Measurements from ENCODE around the gene MRPL20. TPM values are rescaled to one million over a fixed set of nuclear protein-coding genes. Genes with fewer than 3 reads are reported as not detected.

MRPL20 gene
- total RNA-seq, 2 donors from 2014 or later = 69.7 to 75.0 TPM

DNA sequence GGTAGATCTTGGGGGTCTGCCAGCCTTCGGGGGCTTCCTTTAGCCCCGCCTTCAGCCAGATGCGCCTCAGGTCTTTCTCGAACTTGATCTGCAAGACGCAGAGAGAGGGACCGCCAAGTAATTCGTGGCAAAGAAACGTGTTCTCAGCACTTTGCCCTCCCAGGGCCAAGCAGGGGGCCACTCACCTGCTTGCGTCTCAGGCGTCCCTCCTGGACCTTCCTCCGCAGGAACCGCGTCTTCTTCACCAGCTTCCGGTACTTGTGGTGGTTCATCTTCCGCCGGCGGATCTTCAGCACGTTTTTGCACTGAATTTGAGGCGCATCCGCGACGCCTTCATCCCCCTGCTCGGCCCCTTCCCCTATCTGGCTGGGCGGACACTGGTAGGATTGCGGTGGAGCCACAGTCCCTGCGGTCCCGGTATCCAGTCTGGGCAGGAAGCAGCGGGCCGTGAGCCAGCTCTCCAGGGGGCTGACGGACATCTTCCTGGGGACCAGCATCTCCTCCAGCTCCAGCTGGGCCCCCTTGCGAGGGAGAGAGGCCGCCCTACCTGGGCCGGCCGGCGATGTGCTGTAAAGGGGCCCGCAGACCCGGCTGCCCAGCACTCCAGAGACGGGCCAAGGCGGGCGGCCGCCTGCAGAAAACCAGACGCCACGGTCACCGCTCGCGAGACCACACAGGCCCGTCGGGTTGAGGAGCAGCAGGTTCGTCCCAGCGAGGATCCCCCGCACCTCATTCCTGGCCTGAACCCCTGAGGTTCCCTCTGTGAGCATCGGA lies 33.1 kb downstream of the MRPL20 start:
- intact Hi-C loops (cut with DNase I) = loop anchor here in 1 of 2 donors (10.0 kb wide), 1 partner anchor 131 kb away; no protein-coding TSS in a partner anchor

DNA sequence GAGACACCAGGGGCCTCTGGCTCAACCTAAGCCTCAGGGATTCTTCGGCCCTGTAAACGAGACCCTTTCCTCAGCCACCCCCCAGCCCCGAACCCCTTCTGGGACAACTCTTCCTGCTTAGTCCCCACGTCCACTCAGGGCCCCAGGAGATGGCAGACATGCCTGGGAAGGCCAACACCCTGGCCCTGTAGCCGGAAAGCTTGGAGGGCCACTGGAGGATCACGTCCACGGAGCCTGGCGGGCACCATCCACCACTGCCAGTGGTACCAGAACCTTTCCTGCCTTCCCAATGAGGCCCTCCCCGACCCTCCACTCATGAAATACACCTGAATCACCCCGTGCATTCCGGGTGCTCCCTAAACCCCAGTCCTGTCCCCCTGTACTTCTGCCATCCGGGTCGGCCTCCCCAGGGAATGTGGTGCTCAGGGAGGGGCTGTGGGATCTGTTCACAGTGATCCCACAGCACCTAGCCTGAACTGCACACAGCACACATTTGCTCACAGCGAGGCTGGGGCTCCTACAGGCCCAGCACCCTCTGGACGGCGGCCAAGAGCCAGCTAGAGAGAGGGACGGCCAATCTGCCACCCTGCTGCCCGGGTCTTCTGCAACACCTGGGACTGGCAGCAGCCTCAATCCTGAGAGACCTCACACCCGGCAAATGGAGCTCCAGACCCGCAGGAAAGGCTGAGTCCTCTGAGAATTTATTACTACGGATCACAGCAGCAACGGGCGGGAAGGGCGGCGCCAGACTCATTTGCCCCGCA lies 33.9 kb downstream of the MRPL20 start:
- peak; percentile 79 for DNase-seq (ENCODE audit: low spot score)
- intact Hi-C loops (cut with DNase I) = loop anchor here in 1 of 2 donors (10.0 kb wide), 1 partner anchor 132 kb away; no protein-coding TSS in a partner anchor

More for the DNA sequence above, 33.1 kb downstream of the MRPL20 start:
- DNase-seq (ENCODE audit: low spot score) = peak; percentile 80

DNA sequence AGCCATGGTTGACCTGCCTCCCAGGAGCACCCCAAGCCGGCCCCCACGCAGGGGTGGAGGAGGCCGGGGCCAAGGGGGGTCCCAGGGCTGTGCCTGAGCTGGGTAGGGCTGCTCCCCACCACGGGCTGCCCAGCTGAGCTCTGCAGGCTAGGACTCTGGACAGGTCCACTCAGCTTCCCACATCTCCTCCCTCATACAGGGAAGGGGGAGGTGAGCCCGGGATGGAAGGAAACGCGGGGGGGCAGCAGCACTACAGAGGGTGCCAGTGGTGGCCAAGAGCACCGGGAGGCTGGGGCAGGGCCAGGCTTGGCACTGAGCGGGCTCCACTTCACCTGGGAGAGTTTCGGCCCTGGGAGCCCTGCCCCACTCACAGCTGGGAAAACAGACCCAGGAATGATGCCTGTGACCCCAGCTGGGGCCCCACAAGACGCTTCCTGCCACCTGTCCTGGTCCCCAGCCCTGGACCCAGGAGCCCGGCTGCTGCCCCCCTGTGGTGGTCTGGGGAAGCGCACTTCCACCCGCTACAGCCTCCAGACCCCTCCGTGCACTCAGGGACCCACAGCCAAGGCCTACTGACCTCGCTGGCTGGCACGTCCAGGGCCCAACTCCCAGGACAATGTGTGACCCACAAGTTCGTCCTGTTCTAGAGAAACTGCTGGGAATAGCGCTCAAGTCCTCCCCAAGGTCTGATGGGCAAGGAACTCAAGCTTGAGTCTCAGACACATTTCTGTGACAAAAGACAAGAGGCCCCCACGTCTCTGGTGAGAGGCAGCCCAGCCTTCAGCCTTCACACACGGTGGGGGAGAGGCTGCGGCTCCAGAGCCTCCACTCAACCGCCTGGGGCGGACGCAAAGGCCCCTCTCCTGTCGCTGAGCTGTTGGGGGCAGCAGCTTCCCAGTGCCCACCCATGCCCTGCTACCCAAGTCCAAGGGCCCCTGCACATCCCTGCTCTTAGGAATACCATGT lies 35.1 kb downstream of the MRPL20 start:
- peak; percentile 88 for DNase-seq (ENCODE audit: low spot score)
- intact Hi-C loops (cut with DNase I) = loop anchor here in 1 of 2 donors (10.0 kb wide), 1 partner anchor 133 kb away; no protein-coding TSS in a partner anchor

DNA sequence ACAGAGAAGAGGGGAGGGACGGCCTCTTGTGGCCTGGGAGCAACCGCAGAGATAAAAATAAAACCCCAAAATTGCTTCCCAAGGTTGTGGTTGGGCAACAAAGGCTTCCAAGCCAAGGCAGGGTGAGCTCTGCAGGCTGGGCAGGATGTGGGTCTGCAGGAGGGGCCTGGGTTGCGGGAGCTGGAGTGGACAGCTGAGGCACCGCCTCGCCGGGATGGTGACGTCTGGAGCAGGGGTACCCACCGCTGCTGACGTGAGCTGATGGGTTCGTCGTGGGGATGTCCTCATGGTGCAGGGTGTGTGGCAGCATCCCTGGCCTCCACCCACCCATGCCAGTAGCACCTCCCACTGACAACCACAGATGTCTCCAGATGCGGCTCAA lies 35.7 kb downstream of the MRPL20 start:
- DNase-seq (ENCODE audit: low spot score) = no peak
- intact Hi-C loops (cut with DNase I) = loop anchor here in 1 of 2 donors (10.0 kb wide), 1 partner anchor 133 kb away; no protein-coding TSS in a partner anchor

DNA sequence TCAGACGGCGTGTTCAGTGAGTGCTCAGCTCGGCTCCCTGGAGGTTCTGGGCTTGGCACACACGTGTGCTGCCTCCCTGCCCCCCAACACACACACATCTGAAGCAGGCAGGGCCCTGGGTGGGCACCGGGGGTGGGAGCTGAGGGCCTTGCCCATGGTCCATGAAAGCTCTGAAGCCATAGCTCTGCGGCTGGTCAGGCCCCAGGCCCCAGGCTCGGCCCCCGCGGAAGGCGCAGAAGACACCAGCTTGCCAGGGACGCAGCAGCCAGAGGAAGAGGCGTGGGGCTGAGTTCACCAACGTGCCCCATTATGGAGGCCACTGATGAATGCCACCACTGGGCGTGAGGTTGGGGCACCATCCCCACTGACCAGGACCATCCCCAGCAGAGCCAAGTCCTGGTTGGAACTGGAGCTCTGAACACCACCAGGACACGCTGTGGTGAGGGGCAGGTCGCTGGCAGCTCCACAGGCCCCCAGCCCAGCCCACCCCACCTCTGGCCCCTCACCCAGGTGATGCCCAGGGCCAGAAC lies 36.3 kb downstream of the MRPL20 start:
- intact Hi-C loops (cut with DNase I) = loop anchor here in 1 of 2 donors (10.0 kb wide), 1 partner anchor 134 kb away; no protein-coding TSS in a partner anchor
- DNase-seq (ENCODE audit: low spot score) = peak; percentile 83

DNA sequence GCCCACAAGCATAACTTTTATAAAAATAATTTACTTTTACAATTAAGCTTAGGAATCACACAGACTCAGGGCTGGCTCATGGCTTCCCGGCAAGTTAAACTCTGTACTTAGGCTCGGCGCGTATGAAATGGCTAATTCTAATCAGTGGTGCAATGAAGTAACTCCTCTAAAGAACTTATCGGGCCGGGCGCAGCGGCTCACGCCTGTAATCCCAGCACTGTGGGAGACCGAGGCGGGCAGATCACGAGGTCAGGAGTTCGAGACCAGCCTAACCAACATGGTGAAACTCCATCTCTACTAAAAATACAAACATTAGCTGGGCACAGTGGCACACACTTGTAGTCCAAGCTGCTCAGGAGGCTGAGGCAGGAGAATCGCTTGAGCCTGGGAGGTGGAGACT lies 37.0 kb downstream of the MRPL20 start:
- DNase-seq (ENCODE audit: low spot score) = peak; percentile 53
- intact Hi-C loops (cut with DNase I) = loop anchor here in 1 of 2 donors (10.0 kb wide), 1 partner anchor 135 kb away; no protein-coding TSS in a partner anchor

DNA sequence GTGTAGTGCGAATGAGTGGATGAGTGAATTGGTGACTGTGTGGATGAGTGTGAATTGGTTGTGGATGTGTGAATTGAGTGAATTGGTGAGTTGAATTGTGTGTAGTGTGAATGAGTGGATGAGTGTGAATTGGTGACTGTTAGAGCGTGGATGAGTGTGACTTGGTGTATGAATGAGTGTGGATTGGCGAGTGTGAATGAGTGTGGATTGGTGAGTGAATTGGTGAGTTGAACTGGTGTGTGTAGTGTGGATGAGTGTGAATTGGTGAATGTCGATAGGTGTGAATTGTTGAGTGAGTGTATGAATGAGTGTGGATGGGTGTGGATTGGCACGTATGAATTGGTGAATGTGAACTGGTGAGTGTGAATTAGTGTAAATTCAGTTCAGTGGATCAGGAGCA lies 39.8 kb downstream of the MRPL20 start:
- DNase-seq (ENCODE audit: low spot score) = no peak
- intact Hi-C loops (cut with DNase I) = no loop called here

DNA sequence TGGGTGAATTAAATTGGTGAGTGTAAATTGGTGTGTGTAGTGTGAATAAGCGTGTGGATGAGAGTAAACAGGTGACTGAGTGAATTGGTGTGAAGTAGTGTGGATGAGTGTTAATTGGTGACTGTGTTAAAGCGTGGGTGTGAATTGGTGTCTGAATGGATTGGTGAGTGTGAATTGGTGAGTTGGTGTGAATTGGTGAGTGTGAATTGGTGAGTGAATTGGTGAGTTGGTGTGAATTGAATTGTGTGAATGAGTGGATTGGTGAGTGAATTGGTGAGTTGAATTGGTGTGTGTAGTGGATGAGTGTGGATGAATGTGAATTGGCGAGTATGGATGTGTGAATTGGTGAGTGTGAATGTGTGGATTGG lies 40.4 kb downstream of the MRPL20 start:
- intact Hi-C loops (cut with DNase I) = no loop called here
- DNase-seq (ENCODE audit: low spot score) = no peak

DNA sequence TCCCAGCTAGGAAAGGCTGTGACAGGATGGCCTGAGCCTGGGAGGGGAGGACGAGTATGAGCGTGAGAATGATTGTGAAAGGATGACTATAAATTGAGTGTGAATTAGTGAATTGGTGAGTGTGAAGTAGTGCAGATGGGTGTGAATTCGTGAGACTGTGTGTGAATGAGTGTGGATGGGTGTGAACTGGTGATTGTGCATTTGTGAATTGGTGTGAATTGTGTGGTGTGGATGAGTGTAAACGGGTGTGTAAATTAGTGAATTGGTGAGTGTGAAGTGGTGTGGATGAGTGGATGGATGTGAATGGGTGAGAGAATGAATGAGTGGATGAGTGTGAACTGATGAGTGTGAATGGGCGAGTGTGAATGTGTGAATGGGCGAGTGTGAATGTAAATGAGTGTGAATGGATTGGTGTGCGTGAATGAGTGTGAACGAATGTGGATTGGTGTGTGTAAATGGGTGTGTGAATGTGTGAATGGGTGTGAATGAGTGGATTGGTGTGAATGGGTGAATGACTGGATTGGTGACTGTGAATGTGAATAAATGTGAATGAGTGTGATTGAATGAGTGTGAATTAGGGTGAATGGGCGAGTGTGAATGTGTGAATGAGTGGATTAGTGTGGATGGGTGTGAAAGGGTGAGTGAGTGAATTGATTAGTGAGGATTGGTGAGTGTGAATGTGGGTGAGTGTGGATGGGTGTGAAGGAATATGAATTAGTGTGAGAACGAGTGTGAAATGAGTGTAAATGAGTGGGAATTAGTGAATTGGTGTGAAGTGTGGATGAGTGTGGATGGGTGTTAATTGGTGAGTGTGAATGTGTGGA lies 41.0 kb downstream of the MRPL20 start:
- intact Hi-C loops (cut with DNase I) = no loop called here

DNA sequence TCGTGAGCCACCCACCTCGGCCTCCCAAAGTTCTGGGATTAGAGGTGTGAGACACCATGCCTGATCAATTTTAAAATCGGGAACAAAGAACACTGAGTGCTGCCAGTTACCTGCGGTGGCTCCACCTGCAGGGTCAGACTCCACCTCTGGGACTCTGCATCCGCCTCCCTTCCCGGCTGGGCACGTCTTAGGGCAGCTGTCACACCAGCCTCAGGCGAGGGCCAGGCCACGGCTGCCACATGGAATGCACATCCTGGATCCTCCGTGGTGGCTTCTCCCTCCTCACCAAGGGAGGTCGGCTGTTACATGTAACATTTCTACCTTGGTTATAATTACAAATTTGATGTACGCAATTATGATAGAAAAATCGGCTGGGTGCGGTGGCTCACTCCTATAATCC lies 42.8 kb downstream of the MRPL20 start:
- intact Hi-C loops (cut with DNase I) = no loop called here
- DNase-seq (ENCODE audit: low spot score) = no peak

More for the DNA sequence above, 41.0 kb downstream of the MRPL20 start:
- no peak for DNase-seq (ENCODE audit: low spot score)

DNA sequence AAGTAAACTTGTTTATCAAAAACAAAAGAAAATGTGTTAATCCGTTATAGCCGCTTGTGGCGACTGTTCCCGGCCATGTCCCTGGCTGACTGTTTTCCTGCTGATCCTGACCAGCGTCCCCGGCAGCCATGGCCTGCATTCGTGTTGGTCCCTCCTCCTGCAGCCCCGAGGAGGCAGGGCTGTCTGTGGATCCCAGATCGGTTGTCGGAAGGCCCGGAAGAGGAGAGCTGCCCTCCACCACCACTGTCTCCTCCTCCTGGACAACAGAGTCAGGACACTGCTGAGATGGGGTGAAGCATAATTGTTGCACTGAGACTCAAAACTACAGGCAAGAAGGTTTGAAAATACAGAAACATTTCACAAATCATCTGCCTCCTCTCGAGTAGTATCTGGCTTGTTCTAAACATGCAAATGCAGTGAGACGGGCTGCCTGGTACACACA lies 45.1 kb downstream of the MRPL20 start:
- no peak for DNase-seq (ENCODE audit: low spot score)
- intact Hi-C loops (cut with DNase I) = no loop called here

DNA sequence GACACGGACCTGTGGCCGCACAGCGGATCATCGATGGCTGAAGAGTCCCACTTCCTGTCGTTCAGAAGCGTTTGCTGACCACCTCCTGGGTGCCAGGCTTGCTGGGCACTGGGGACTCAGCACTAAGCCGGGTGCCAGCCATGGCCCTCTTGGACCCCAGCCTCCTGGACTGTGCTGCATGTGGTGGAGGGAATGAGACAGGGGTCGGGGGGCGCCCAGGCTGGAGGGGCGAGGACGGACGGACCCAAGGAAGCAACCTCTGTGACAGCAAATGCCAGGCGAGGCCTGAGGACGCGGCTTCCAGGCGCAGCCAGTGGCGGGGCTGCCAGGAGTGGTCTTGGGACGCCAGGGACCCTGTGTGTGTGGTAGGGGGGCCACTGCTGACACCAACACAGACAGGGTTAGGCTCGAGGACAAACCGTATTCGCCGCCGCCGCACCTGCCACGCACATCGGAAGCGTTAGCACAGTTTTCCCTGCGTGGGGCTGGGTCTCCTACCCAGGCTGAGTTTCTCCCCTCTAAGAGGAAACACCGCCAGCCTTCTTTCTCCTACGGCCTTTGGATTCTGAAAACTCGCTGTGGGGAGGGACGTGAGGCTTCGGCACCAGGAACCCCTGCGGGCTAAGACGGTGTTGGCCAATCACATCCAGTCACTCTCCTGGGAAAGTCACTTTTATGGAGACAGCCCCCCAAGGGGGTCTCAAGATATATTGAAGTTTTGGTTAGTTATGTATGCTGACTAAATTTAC lies 45.7 kb downstream of the MRPL20 start:
- intact Hi-C loops (cut with DNase I) = no loop called here
- DNase-seq (ENCODE audit: low spot score) = no peak

DNA sequence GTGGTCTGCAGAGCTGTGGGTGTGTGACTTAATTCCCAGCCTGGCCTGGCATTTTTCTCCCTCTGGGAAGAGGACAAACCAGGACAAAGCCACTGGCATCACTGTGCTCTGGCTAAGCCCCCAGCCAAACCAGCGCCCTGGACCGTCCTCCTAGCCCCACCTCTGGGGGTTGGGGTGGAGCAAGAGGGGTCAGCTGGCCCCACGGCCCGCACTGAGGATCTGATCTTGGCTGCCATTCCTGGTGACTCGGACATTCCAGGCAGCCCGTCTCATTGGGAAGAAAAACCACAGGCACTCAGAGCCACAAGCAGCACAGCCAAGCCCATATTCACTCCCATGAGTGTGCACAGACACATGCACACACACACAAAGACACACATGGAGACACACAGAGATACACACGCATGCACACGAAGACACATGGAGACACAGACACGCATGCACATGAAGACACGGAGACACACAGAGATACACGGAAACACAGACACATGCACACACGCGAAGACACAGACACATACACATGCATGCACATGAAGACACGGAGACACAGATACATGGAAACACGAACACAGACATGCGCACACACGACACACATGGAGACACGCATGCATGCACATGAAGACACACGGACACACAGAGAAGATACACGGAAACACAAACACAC lies 46.5 kb downstream of the MRPL20 start:
- DNase-seq (ENCODE audit: low spot score) = peak; percentile 95
- intact Hi-C loops (cut with DNase I) = no loop called here

DNA sequence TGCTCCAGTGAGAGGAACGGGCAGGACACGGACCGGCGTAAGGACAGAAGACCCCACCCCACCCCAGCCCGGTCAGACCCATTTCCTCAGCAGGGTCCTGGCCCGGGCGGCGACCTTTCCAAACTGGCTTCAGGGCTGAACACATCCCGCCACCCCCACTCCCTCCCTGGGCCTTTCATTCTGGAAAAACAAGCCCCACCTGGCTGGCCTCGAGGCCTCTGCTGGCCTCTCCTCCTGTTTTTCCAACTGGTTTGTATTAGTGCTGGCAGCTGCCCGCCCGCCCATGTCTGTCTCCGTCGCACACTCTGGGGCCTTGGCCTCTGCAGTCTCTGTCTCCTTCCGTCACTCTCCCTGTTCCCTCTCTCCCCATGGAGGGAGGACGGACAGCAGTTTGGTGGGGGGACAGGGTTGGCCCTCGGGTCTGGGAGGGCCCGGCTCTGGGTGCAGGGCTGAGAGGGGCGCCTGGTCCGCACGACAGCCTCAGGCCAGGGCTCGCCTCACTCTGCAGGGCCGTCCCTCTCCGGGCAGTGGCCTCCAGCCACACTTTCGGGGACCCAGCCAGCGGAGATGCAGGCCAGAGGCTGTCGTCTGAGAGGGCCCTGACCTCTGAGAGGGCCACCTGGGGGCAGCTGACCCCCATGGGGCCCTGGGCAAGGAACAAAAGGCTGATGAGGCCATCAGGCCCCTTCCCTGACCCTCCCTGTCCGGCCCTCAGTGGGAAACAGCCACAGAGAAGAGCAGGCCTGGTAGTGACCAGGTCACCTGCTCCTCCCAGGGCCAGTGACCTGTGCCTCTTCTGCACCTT lies 47.2 kb downstream of the MRPL20 start:
- intact Hi-C loops (cut with DNase I) = no loop called here
- no peak for DNase-seq (ENCODE audit: low spot score)

DNA sequence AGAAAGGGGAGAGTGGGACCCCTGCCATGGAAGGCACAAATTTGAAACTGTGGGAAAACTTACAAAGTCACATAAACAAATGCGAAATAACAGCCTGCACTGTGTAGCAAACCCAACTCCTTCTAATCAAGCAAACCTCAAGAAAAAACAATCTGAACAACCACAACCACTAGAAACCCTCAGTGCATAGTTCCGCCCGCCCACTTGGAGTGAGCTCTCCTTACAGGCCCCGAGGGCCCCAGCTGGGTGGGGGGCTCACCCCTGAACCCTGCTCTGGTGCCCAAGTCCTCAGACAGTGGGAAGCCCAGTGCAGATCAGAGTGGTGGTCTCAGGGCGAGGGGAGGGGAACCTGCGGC lies 47.8 kb downstream of the MRPL20 start:
- no peak for DNase-seq (ENCODE audit: low spot score)
- intact Hi-C loops (cut with DNase I) = no loop called here

Measured in posterior vena cava (tissue), 2 donors.